ENCODE data around the gene NSFL1C.
A peak's percentile ranks its signal among the peaks of the same experiment; 100 is the strongest.

GRCh38 chr20:1423625-1424106 is 43.0 kb downstream of the NSFL1C start:
- peak; percentile 34; the same call in 1 of the 2 replicates for TF ChIP-seq CTCF (conservative IDR thresholded peaks at IDR 0.05; ENCODE audit: low read length)
- no peak for TF ChIP-seq EZH2phosphoT487 (IDR thresholded peaks at IDR 0.05; ENCODE audit: borderline replicate concordance, low read depth, low read length)

Measured in OCI-LY7 (cell line).